ENCODE data around the gene ODAD2.

The ODAD2 gene

GRCh38 chr10:27779462-27780015 lies 219.3 kb downstream of the ODAD2 start:
- Histone ChIP-seq H3K4me3 (replicated peaks; ENCODE audit: insufficient read depth, low read length) (no peak overlapping the region), H3K27me3 (ENCODE audit: insufficient read depth, poor library complexity, severe bottlenecking) (no peaks in the 10 kb centered on the region), H3K27ac (replicated peaks) (no peak overlapping the region)
- no peak for DNase-seq (ENCODE audit: low read depth in 1 of 2, low spot score in 1 of 2)
- TF ChIP-seq, protein P1, sequence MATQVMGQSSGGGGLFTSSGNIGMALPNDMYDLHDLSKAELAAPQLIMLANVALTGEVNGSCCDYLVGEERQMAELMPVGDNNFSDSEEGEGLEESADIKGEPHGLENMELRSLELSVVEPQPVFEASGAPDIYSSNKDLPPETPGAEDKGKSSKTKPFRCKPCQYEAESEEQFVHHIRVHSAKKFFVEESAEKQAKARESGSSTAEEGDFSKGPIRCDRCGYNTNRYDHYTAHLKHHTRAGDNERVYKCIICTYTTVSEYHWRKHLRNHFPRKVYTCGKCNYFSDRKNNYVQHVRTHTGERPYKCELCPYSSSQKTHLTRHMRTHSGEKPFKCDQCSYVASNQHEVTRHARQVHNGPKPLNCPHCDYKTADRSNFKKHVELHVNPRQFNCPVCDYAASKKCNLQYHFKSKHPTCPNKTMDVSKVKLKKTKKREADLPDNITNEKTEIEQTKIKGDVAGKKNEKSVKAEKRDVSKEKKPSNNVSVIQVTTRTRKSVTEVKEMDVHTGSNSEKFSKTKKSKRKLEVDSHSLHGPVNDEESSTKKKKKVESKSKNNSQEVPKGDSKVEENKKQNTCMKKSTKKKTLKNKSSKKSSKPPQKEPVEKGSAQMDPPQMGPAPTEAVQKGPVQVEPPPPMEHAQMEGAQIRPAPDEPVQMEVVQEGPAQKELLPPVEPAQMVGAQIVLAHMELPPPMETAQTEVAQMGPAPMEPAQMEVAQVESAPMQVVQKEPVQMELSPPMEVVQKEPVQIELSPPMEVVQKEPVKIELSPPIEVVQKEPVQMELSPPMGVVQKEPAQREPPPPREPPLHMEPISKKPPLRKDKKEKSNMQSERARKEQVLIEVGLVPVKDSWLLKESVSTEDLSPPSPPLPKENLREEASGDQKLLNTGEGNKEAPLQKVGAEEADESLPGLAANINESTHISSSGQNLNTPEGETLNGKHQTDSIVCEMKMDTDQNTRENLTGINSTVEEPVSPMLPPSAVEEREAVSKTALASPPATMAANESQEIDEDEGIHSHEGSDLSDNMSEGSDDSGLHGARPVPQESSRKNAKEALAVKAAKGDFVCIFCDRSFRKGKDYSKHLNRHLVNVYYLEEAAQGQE (IDR thresholded peaks at IDR 0.05; ENCODE audit: insufficient replicate concordance, low read depth), result no peak
- TF ChIP-seq GABPA (IDR thresholded peaks at IDR 0.05; ENCODE audit: low read depth) (no peak), POLR2AphosphoS5 (IDR thresholded peaks at IDR 0.05; ENCODE audit: low read depth) (no peak), SPI1 (IDR thresholded peaks at IDR 0.05; ENCODE audit: borderline replicate concordance, low read depth) (no peak), CTCF (IDR thresholded peaks at IDR 0.05; ENCODE audit: insufficient read depth, low read length) (no peak)

- peaks cover 2% of the 10 kb centered on the region for H3K27me3 ChIP-seq (ENCODE audit: insufficient read depth, poor library complexity, severe bottlenecking)
- no peak for DNase-seq (ENCODE audit: low read depth in 1 of 2, low spot score in 1 of 2)
- TF ChIP-seq CTCF (IDR thresholded peaks at IDR 0.05; ENCODE audit: insufficient read depth, low read length) (no peak), SPI1 (IDR thresholded peaks at IDR 0.05; ENCODE audit: borderline replicate concordance, low read depth) (no peak)
- TF ChIP-seq, protein P1 (IDR thresholded peaks at IDR 0.05; ENCODE audit: insufficient replicate concordance, low read depth), result no peak
- H3K27ac ChIP-seq (replicated peaks), result no peak overlapping the region
- no peak overlapping the region for H3K4me3 ChIP-seq (replicated peaks; ENCODE audit: insufficient read depth, low read length)
Observed at GRCh38 chr10:27774831-27775230, 224.0 kb downstream of the ODAD2 start.

- TF ChIP-seq SPI1 (IDR thresholded peaks at IDR 0.05; ENCODE audit: borderline replicate concordance, low read depth), result no peak
- TF ChIP-seq POLR2AphosphoS5 (IDR thresholded peaks at IDR 0.05; ENCODE audit: low read depth), result no peak
- TF ChIP-seq, protein P1 (IDR thresholded peaks at IDR 0.05; ENCODE audit: insufficient replicate concordance, low read depth), result no peak
- TF ChIP-seq GABPA (IDR thresholded peaks at IDR 0.05; ENCODE audit: low read depth), result no peak
- no peak for TF ChIP-seq CTCF (IDR thresholded peaks at IDR 0.05; ENCODE audit: insufficient read depth, low read length)
- DNase-seq (ENCODE audit: low read depth in 1 of 2, low spot score in 1 of 2), result no peak
- Histone ChIP-seq H3K4me3 (replicated peaks; ENCODE audit: insufficient read depth, low read length) (no peak overlapping the region), H3K27me3 (ENCODE audit: insufficient read depth, poor library complexity, severe bottlenecking) (peaks cover 2% of the 10 kb centered on the region), H3K27ac (replicated peaks) (no peak overlapping the region)
Observed at GRCh38 chr10:27771231-27771630, 227.6 kb downstream of the ODAD2 start.
